Ishikawa (cell line): Measurements from ENCODE around the gene CFAP61.

Experiments
- CEBPB ChIP-seq: IDR thresholded peaks from 2 replicates; pipeline ENCODE4 v1.6.1; 2012
- CREB1 ChIP-seq: IDR thresholded peaks from 2 replicates; pipeline ENCODE4 v1.6.1; 2012; ENCODE audit warnings: low read depth
- EGR1 ChIP-seq: IDR thresholded peaks from 2 replicates; pipeline ENCODE4 v1.6.1; 2012
- EP300 ChIP-seq: IDR thresholded peaks from 2 replicates; pipeline ENCODE4 v1.6.1; 2012; ENCODE audit warnings: borderline replicate concordance
- FOXM1 ChIP-seq: IDR thresholded peaks from 2 replicates; pipeline ENCODE4 v1.6.1; 2012; ENCODE audit warnings: low read depth, borderline replicate concordance
- MAX ChIP-seq: IDR thresholded peaks from 2 replicates; pipeline ENCODE4 v1.6.1; 2012
- NFIC ChIP-seq: IDR thresholded peaks from 2 replicates; pipeline ENCODE4 v1.6.1; 2012
- RAD21 ChIP-seq: IDR thresholded peaks from 2 replicates; pipeline ENCODE4 v1.6.1; 2012; ENCODE audit warnings: low read depth
- TAF1 ChIP-seq: IDR thresholded peaks from 2 replicates; pipeline ENCODE4 v1.6.1; 2012; ENCODE audit warnings: low read depth, mild to moderate bottlenecking
- TCF12 ChIP-seq: IDR thresholded peaks from 2 replicates; pipeline ENCODE4 v1.6.1; 2012; ENCODE audit warnings: low read depth
- TEAD4 ChIP-seq: IDR thresholded peaks from 2 replicates; pipeline ENCODE4 v1.6.1; 2012
- USF1 ChIP-seq: IDR thresholded peaks from 2 replicates; pipeline ENCODE4 v1.6.1; 2012
- YY1 ChIP-seq: IDR thresholded peaks from 2 replicates; pipeline ENCODE4 v1.6.1; 2012; ENCODE audit warnings: low read depth
- ZBTB7A ChIP-seq: IDR thresholded peaks from 2 replicates; pipeline ENCODE4 v1.6.1; 2012; ENCODE audit warnings: low read depth
- TF ChIP-seq, protein P1 (sequence below): IDR thresholded peaks from 2 replicates; pipeline ENCODE4 v1.6.1; 2012; ENCODE audit warnings: low read depth, mild to moderate bottlenecking

CFAP61 gene

GRCh38 chr20:20297752-20298151, 245.4 kb downstream of the CFAP61 start:
- TF ChIP-seq NFIC, result no peak
- no peak for TF ChIP-seq TCF12
- TF ChIP-seq EP300, result no peak

DNA sequence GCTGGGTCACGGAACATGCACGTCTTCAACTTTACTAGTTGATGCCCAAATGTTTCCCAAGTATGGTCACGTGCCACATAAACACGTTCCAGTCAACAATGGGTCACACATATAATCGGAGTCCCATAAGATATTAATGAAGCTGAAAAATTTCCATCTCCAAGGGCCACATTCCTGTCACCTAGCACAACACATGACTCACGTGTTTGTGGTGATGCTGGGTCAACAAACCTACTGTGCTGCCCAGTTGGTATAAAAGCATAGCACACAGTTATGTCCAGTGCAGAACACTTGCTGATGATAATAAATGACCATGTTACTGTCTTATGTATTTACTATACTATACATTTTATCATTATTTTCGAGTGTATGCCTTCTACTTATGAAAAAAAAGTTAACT, 247.6 kb downstream of the CFAP61 start:
- TF ChIP-seq, protein P1, sequence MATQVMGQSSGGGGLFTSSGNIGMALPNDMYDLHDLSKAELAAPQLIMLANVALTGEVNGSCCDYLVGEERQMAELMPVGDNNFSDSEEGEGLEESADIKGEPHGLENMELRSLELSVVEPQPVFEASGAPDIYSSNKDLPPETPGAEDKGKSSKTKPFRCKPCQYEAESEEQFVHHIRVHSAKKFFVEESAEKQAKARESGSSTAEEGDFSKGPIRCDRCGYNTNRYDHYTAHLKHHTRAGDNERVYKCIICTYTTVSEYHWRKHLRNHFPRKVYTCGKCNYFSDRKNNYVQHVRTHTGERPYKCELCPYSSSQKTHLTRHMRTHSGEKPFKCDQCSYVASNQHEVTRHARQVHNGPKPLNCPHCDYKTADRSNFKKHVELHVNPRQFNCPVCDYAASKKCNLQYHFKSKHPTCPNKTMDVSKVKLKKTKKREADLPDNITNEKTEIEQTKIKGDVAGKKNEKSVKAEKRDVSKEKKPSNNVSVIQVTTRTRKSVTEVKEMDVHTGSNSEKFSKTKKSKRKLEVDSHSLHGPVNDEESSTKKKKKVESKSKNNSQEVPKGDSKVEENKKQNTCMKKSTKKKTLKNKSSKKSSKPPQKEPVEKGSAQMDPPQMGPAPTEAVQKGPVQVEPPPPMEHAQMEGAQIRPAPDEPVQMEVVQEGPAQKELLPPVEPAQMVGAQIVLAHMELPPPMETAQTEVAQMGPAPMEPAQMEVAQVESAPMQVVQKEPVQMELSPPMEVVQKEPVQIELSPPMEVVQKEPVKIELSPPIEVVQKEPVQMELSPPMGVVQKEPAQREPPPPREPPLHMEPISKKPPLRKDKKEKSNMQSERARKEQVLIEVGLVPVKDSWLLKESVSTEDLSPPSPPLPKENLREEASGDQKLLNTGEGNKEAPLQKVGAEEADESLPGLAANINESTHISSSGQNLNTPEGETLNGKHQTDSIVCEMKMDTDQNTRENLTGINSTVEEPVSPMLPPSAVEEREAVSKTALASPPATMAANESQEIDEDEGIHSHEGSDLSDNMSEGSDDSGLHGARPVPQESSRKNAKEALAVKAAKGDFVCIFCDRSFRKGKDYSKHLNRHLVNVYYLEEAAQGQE, result no peak
- TF ChIP-seq TEAD4, result no peak
- TF ChIP-seq EGR1, result no peak
- no peak for TF ChIP-seq USF1
- TF ChIP-seq TCF12, result no peak
- no peak for TF ChIP-seq MAX
- no peak for TF ChIP-seq NFIC

DNA sequence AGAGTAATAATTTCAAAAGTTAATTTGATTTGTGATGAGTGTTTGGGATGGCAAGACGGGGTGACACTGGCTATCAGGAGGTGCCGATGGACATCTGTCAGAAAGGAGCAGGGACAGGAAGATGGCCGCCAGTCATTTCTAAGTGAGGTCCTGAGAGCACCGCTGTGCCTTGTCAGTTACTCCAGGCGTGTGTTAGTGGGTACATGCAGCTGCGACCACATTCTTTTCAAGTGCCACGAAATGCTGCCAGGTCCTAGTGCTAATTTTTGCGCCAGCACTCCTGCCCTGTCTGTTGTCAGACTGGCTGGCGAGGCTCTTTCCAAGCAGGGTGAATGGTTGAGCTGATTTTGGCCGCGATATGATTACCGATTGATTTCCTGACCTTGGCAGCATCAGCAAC, 251.0 kb downstream of the CFAP61 start:
- no peak for TF ChIP-seq USF1
- TF ChIP-seq MAX, result no peak
- TF ChIP-seq CREB1, result no peak
- TF ChIP-seq EP300, result no peak
- no peak for TF ChIP-seq YY1
- TF ChIP-seq TCF12, result no peak
- no peak for TF ChIP-seq TAF1
- no peak for TF ChIP-seq ZBTB7A
- no peak for TF ChIP-seq CEBPB
- TF ChIP-seq NFIC, result no peak
- TF ChIP-seq, protein P1, result no peak
- no peak for TF ChIP-seq TEAD4
- TF ChIP-seq EGR1, result no peak
- TF ChIP-seq RAD21, result no peak
- TF ChIP-seq FOXM1, result no peak

DNA sequence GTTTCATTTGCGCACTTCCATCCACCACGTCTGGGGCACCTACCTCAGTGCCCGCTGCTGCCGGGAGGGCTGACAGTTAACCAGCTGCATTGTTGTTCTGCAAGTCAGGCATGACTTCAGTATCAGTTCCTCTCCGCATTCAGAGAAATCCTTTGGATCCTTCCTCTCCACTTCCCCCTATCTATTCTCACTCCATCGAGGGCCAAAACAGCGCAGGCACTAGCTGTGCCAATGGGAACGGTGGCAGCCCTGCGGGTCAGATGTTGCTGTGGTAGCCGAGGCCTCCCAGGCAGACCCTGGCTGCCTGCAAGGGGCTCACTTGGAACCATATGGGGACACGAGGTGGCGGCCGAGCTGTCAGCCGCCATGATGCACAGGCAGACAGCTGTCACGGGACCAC, 251.4 kb downstream of the CFAP61 start:
- TF ChIP-seq TAF1, result no peak
- TF ChIP-seq, protein P1, result no peak
- no peak for TF ChIP-seq TEAD4

- TF ChIP-seq TCF12 (no peak), FOXM1 (no peak), RAD21 (no peak), TAF1 (no peak), TEAD4 (no peak), EP300 (no peak), YY1 (no peak), EGR1 (no peak)
- TF ChIP-seq, protein P1, result no peak
These were observed 252.6 kb downstream of the CFAP61 start for GRCh38 chr20:20304942-20305341.
